Measurements from ENCODE around the gene ATP10A.

ATP10A gene

GRCh38 chr15:25635191-25635590, 227.9 kb downstream of the ATP10A start:
- Histone ChIP-seq H3K36me3 (ENCODE audit: control insufficient read depth, insufficient read depth, low read length) (no peaks in the 10 kb centered on the region), H3K9ac (ENCODE audit: low read length) (no peak overlapping the region), H3K27me3 (ENCODE audit: control insufficient read depth, insufficient read depth, low read length) (no peaks in the 10 kb centered on the region), H3K9me3 (ENCODE audit: control insufficient read depth, low read length) (no peaks in the 10 kb centered on the region), H3K4me1 (ENCODE audit: control insufficient read depth, insufficient read depth, low read length) (no peaks in the 10 kb centered on the region), H3K4me3 (ENCODE audit: low read length) (no peak overlapping the region)

GRCh38 chr15:25633862-25634261, 229.3 kb downstream of the ATP10A start:
- H3K4me1 ChIP-seq (ENCODE audit: control insufficient read depth, insufficient read depth, low read length): no peaks in the 10 kb centered on the region
- no peak overlapping the region for H3K4me3 ChIP-seq (ENCODE audit: low read length)
- no peaks in the 10 kb centered on the region for H3K27me3 ChIP-seq (ENCODE audit: control insufficient read depth, insufficient read depth, low read length)
- H3K9me3 ChIP-seq (ENCODE audit: control insufficient read depth, low read length): no peaks in the 10 kb centered on the region
- H3K36me3 ChIP-seq (ENCODE audit: control insufficient read depth, insufficient read depth, low read length): no peaks in the 10 kb centered on the region
- H3K9ac ChIP-seq (ENCODE audit: low read length): no peak overlapping the region

DNA sequence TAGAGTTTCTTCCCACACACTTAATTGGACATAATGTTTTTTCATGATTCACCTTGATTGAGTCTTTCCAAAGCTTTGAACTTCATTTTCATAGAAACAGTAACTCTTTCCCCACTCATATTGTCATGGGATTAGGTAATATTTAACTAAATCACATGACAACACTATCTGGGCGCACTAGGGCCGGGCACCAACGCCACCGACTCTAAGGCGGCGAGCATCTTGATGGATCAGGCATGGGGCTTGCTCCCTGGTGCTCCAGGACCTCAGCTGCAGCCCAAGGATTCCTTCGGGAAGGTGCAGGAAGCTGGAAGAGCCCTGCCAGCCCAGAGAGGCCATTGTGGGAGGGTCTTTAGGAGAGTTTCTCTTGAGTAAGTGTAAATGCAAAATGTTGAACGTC, 231.2 kb downstream of the ATP10A start:
- no peaks in the 10 kb centered on the region for H3K4me1 ChIP-seq (ENCODE audit: control insufficient read depth, insufficient read depth, low read length)
- no peaks in the 10 kb centered on the region for H3K9me3 ChIP-seq (ENCODE audit: control insufficient read depth, low read length)
- H3K36me3 ChIP-seq (ENCODE audit: control insufficient read depth, insufficient read depth, low read length): no peaks in the 10 kb centered on the region
- no peaks in the 10 kb centered on the region for H3K27me3 ChIP-seq (ENCODE audit: control insufficient read depth, insufficient read depth, low read length)
- H3K4me3 ChIP-seq (ENCODE audit: low read length): no peak overlapping the region
- no peak overlapping the region for H3K9ac ChIP-seq (ENCODE audit: low read length)

Measured in mucosa of stomach (tissue), 1 donor.